Peyer's patch (tissue), 4 donors: Measurements from ENCODE around the gene NFE2L2.

ENCODE experiments used
- CTCF ChIP-seq, 6 experiments: fragments of 450-650 bp in 4 of 6; fragments of 200-600 bp in 2 of 6; sonication (generic) in 1 of 6; IDR thresholded peaks; one replicate each; pipeline ENCODE4 v1.5.1; 2017 to 2019; ENCODE audit warnings: antibody characterized with exemption in 6 of 6, mild to moderate bottlenecking in 3 of 6, moderate library complexity in 1 of 6
- POLR2A ChIP-seq, 2 donors: fragments of 450-650 bp; IDR thresholded peaks; one replicate each; pipeline ENCODE4 v1.5.1; 2017; ENCODE audit warnings: antibody characterized with exemption in 2 of 2, mild to moderate bottlenecking in 2 of 2, moderate library complexity in 2 of 2

GRCh38 chr2:177211576-177212105, 52.9 kb downstream of the NFE2L2 start:
- TF ChIP-seq CTCF (IDR thresholded peaks at IDR 0.05) (no peak), POLR2A (IDR thresholded peaks at IDR 0.05) (no peak)
